SK-N-MC (cell line): ENCODE results near the gene KLF1.
A peak's percentile ranks its signal among the peaks of the same experiment; 100 is the strongest.

Source experiments
- DNase-seq: peaks from one replicate; pipeline ENCODE4 v3.0.0-alpha.2; 2011; ENCODE audit warnings: low read depth, low spot score
- H3K27ac ChIP-seq: fragments of 200-600 bp; sonication (generic); 2 replicates; pipeline ENCODE4 v1.5.1; 2016; ENCODE audit warnings: mixed run types
- H3K36me3 ChIP-seq: fragments of 200-600 bp; sonication (generic); 2 replicates; pipeline ENCODE4 v1.6.1; 2017; ENCODE audit warnings: antibody characterized with exemption, low read length, mixed read lengths; ENCODE audit not compliant: insufficient read depth
- H3K4me3 ChIP-seq: fragments of 200-600 bp; sonication (generic); 2 replicates; pipeline ENCODE4 v1.5.1; 2016
- H3K9ac ChIP-seq: fragments of 200-600 bp; sonication (generic); 2 replicates; pipeline ENCODE4 v1.8.0; 2017; ENCODE audit warnings: mixed run types, mixed read lengths; ENCODE audit not compliant: insufficient read length
- H3K9me3 ChIP-seq: fragments of 200-600 bp; sonication (generic); 2 replicates; pipeline ENCODE4 v1.6.1; 2017; ENCODE audit warnings: low read depth, mild to moderate bottlenecking, antibody characterized with exemption, low read length, moderate library complexity, mixed read lengths
- EZH2 ChIP-seq: fragments of 200-600 bp; sonication (generic); IDR thresholded peaks from one replicate; pipeline ENCODE4 v1.6.1; 2017; ENCODE audit warnings: antibody characterized with exemption
- FOXP2 ChIP-seq: optimal IDR thresholded peaks from 2 replicates; pipeline ENCODE3; 2011; ENCODE audit warnings: mild to moderate bottlenecking, moderate library complexity; ENCODE audit not compliant: insufficient read depth; ENCODE audit errors: extremely low read length, control extremely low read depth
- POLR2AphosphoS5 ChIP-seq: IDR thresholded peaks from 2 replicates; pipeline ENCODE4 v1.6.1; 2012; ENCODE audit warnings: mild to moderate bottlenecking, low read depth, low read length, borderline replicate concordance

The KLF1 gene

GRCh38 chr19:12843999-12844732 is 42.8 kb downstream of the KLF1 start:
- no peak overlapping the region for H3K4me3 ChIP-seq
- H3K9me3 ChIP-seq = no peaks in the 10 kb centered on the region
- no peak overlapping the region for H3K9ac ChIP-seq
- no peak for DNase-seq
- H3K27ac ChIP-seq = no peak overlapping the region
- TF ChIP-seq POLR2AphosphoS5 (no peak), FOXP2 (no peak), EZH2 (no peak)
- H3K36me3 ChIP-seq = peaks cover 4% of the 10 kb centered on the region; the same call in 1 of the 2 replicates

GRCh38 chr19:12843328-12843727 is 43.7 kb downstream of the KLF1 start:
- H3K9ac ChIP-seq = no peak overlapping the region

GRCh38 chr19:12842511-12842910 is 44.5 kb downstream of the KLF1 start:
- no peak for DNase-seq
- Histone ChIP-seq H3K9me3 (no peaks in the 10 kb centered on the region), H3K27ac (no peak overlapping the region), H3K4me3 (no peak overlapping the region), H3K9ac (no peak overlapping the region), H3K36me3 (peaks cover 4% of the 10 kb centered on the region; the same call in 1 of the 2 replicates)
- TF ChIP-seq EZH2 (no peak), FOXP2 (no peak), POLR2AphosphoS5 (no peak)

More at GRCh38 chr19:12843328-12843727, 43.7 kb downstream of the KLF1 start:
- DNase-seq = no peak
- Histone ChIP-seq H3K27ac (no peak overlapping the region), H3K9me3 (no peaks in the 10 kb centered on the region), H3K4me3 (no peak overlapping the region), H3K36me3 (peaks cover 4% of the 10 kb centered on the region; the same call in 1 of the 2 replicates)
- TF ChIP-seq POLR2AphosphoS5 (no peak), EZH2 (no peak), FOXP2 (no peak)

- DNase-seq = no peak
- no peak overlapping the region for H3K9ac ChIP-seq
Observed at GRCh38 chr19:12841094-12841493, 45.9 kb downstream of the KLF1 start.

GRCh38 chr19:12840091-12841079 is 46.6 kb downstream of the KLF1 start:
- peak; percentile 60 for DNase-seq
- no peak overlapping the region for H3K27ac ChIP-seq
- peaks cover 4% of the 10 kb centered on the region; the same call in 1 of the 2 replicates for H3K36me3 ChIP-seq
- H3K9ac ChIP-seq = no peak overlapping the region
- no peaks in the 10 kb centered on the region for H3K9me3 ChIP-seq
- H3K4me3 ChIP-seq = peak overlapping the region; percentile 44; the same call in 1 of the 2 replicates
- TF ChIP-seq POLR2AphosphoS5 (no peak), EZH2 (no peak), FOXP2 (no peak)

More at GRCh38 chr19:12841094-12841493, 45.9 kb downstream of the KLF1 start:
- no peak for TF ChIP-seq POLR2AphosphoS5
- no peak for TF ChIP-seq EZH2
- no peak for TF ChIP-seq FOXP2
- no peak overlapping the region for H3K27ac ChIP-seq
- no peaks in the 10 kb centered on the region for H3K9me3 ChIP-seq
- H3K4me3 ChIP-seq = peak overlapping the region; percentile 44; the same call in 1 of the 2 replicates
- peaks cover 4% of the 10 kb centered on the region; the same call in 1 of the 2 replicates for H3K36me3 ChIP-seq

GRCh38 chr19:12838886-12839756 is 47.9 kb downstream of the KLF1 start:
- Histone ChIP-seq H3K4me3 (peak overlapping the region; percentile 93), H3K27ac (no peak overlapping the region), H3K9me3 (no peaks in the 10 kb centered on the region), H3K36me3 (peaks cover 4% of the 10 kb centered on the region; the same call in 1 of the 2 replicates), H3K9ac (peak overlapping the region; percentile 77)
- no peak for TF ChIP-seq FOXP2
- no peak for TF ChIP-seq EZH2
- TF ChIP-seq POLR2AphosphoS5 = no peak
- DNase-seq = no peak

GRCh38 chr19:12838182-12838885 is 48.7 kb downstream of the KLF1 start, which contains the start of gene MAST1:
Gene MAST1, plus strand, starts transcription at chr19:12838515. Its CDS starts 58 bp downstream, at chr19:12838573.
- no peak for DNase-seq
- peak within 1 kb of the TSS; percentile 93 for H3K4me3 ChIP-seq
- no peak for TF ChIP-seq POLR2AphosphoS5
- no peak for TF ChIP-seq EZH2
- TF ChIP-seq FOXP2 = no peak
- H3K9ac ChIP-seq = peak within 1 kb of the TSS; percentile 77
- H3K9me3 ChIP-seq = no peaks in the 10 kb centered on the region
- no peaks in the 10 kb centered on the region; the same call in 1 of the 2 replicates for H3K36me3 ChIP-seq
- H3K27ac ChIP-seq = no peak within 1 kb of the TSS
